HepG2 (cell line): Measurements from ENCODE around the gene PRMT5. TPM values are rescaled to one million over a fixed set of nuclear protein-coding genes. Genes with fewer than 3 reads are reported as not detected.
A peak's percentile ranks its signal among the peaks of the same experiment; 100 is the strongest.

Experiments
- ATF5 ChIP-seq: sonication (generic); formaldehyde crosslinking; IDR thresholded peaks from 2 replicates; pipeline ENCODE4 v1.4.0; 2020; ENCODE audit warnings: mild to moderate bottlenecking, low read depth, missing genetic modification reagents
- KAT2B ChIP-seq: fragments of 150-350 bp; IDR thresholded peaks from 2 replicates; pipeline ENCODE4 v1.6.1; 2014; ENCODE audit warnings: low read depth, low read length, borderline replicate concordance
- MED13 ChIP-seq: sonication (generic); formaldehyde crosslinking; IDR thresholded peaks from 2 replicates; pipeline ENCODE4 v1.5.0; 2020; ENCODE audit warnings: missing genetic modification reagents
- MEIS1 ChIP-seq: sonication (generic); formaldehyde crosslinking; IDR thresholded peaks from 2 replicates; pipeline ENCODE4 v1.9.0; 2021; ENCODE audit warnings: mild to moderate bottlenecking, missing genetic modification reagents, moderate library complexity, borderline replicate concordance
- NFE2L2 ChIP-seq: fragments of 150-350 bp; IDR thresholded peaks from 2 replicates; pipeline ENCODE4 v1.6.1; 2014; ENCODE audit warnings: low read length
- PCBP1 ChIP-seq: fragments of 200-400 bp; formaldehyde crosslinking; IDR thresholded peaks from 2 replicates; pipeline ENCODE4 v1.6.1; 2017; ENCODE audit warnings: mild to moderate bottlenecking, low read depth, low read length, borderline replicate concordance
- PTBP1 ChIP-seq: fragments of 200-400 bp; formaldehyde crosslinking; IDR thresholded peaks from 2 replicates; pipeline ENCODE4 v1.6.1; 2018; ENCODE audit warnings: low read length, low read depth; ENCODE audit not compliant: poor library complexity, severe bottlenecking
- RBM22 ChIP-seq: fragments of 200-400 bp; formaldehyde crosslinking; optimal IDR thresholded peaks from 2 replicates; pipeline ENCODE3; 2017; ENCODE audit warnings: mild to moderate bottlenecking, low read length, moderate library complexity
- RFX1 ChIP-seq: fragments of 450-650 bp; IDR thresholded peaks from 2 replicates; pipeline ENCODE4 v1.6.1; 2017
- RNF219 ChIP-seq: sonication (generic); formaldehyde crosslinking; IDR thresholded peaks from 2 replicates; pipeline ENCODE4 v1.5.0; 2020; ENCODE audit warnings: mild to moderate bottlenecking, missing genetic modification reagents
- SAP130 ChIP-seq: IDR thresholded peaks from 2 replicates; pipeline ENCODE4 v1.6.1; 2016; ENCODE audit warnings: low read depth
- SRF ChIP-seq: IDR thresholded peaks from 2 replicates; pipeline ENCODE4 v1.6.1; 2011; ENCODE audit warnings: mild to moderate bottlenecking, low read depth, low read length, moderate library complexity
- ZBTB10 ChIP-seq: sonication (generic); formaldehyde crosslinking; IDR thresholded peaks from 2 replicates; pipeline ENCODE4 v1.4.0; 2020; ENCODE audit warnings: missing genetic modification reagents, borderline replicate concordance
- ZNF367 ChIP-seq: sonication (generic); formaldehyde crosslinking; IDR thresholded peaks from 2 replicates; pipeline ENCODE4 v1.4.0; 2020; ENCODE audit warnings: missing genetic modification reagents, borderline replicate concordance
- ZNF432 ChIP-seq: sonication (generic); formaldehyde crosslinking; IDR thresholded peaks from 2 replicates; pipeline ENCODE4 v1.5.0; 2020; ENCODE audit warnings: missing genetic modification reagents, mild to moderate bottlenecking, borderline replicate concordance
- ZNF800 ChIP-seq: sonication (generic); formaldehyde crosslinking; IDR thresholded peaks from 2 replicates; pipeline ENCODE4 v1.4.0; 2020; ENCODE audit warnings: missing genetic modification reagents
- polyA plus RNA-seq, 8 experiments: library from polyadenylated mRNA; depleted of rRNA in 3 of 8; stranded (reverse) in 7 of 8; unstranded in 1 of 8; fragments of >200 nt; fragmentation: Illumina TruSeq in 4 of 8; extraction: Trizol in 4 of 8; gene quantifications; 2 replicates each; pipeline versions ENCODE4 v1.2.1 to v1.2.3, GENCODE V29; 2011 to 2016; ENCODE audit warnings: low read depth in 4 of 8, missing spikeins in 1 of 8, mixed read lengths in 1 of 8; ENCODE audit not compliant: insufficient read depth in 1 of 8
- total RNA-seq, 5 experiments: library from RNA; depleted of rRNA; stranded (reverse); fragments of >200 nt; fragmentation: Illumina TruSeq; extraction: Trizol; gene quantifications; 2 replicates each; pipeline ENCODE4 v1.2.3, GENCODE V29; 2016; ENCODE audit warnings: low read depth in 1 of 5

PRMT5 gene
- total and polyA plus RNA-seq, 2 of the 13 experiments (the other 11 are each of a cell fraction or from before 2014, with no cell fraction given), result 210 to 354 TPM

DNA sequence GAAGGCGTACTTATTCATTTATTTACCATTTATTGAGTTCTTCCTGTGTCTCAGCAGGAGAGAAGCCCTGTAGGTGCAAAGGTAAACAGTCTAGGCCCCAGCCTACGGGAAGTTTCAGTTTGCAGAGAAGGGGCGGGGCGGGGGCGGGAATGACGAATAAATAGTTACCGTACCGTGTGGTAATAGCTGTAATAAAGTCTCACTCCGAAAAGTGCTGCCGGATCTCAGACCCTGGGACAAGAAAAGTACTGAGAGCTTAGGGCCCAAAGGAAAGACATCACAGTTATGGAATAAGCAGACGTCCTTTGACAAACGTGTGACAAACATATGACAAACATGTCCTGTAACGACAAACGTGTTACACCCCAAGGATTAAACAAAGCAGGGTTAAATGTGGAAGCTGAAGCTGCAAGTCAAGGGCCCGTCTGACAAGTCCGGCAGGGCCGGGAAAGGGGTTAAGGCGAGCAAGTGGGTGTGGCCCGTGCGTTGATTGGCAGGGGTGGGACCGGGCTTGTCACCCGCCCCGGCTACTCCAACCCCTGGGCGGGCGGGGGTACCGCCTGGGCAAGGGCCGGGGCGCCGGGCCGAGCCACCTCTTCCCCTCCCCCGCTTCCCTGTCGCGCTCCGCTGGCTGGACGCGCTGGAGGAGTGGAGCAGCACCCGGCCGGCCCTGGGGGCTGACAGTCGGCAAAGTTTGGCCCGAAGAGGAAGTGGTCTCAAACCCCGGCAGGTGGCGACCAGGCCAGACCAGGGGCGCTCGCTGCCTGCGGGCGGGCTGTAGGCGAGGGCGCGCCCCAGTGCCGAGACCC, 57.7 kb downstream of the PRMT5 start, which contains the start of gene LRP10 (continued):
- TF ChIP-seq RFX1, result no peak
- TF ChIP-seq ZNF800 (CRISPR knock-in tag), result peak; percentile 95
- TF ChIP-seq SRF, result peak; percentile 12; the same call in 1 of the 2 replicates
- no peak for TF ChIP-seq RNF219 (CRISPR knock-in tag)
- no peak; the same call in 1 of the 2 replicates for TF ChIP-seq KAT2B
- TF ChIP-seq ZBTB10 (CRISPR knock-in tag), result peak; percentile 91
- TF ChIP-seq SAP130 (CRISPR knock-in tag), result peak; percentile 93
- no peak for TF ChIP-seq RBM22
- peak; percentile 74; the same call in 1 of the 2 replicates for TF ChIP-seq PCBP1
- TF ChIP-seq PTBP1, result no peak
- TF ChIP-seq ZNF432 (CRISPR knock-in tag), result no peak
- TF ChIP-seq MED13 (CRISPR knock-in tag), result peak; percentile 54
- TF ChIP-seq MEIS1, result peak; percentile 99; the same call in 1 of the 2 replicates
- peak; percentile 93 for TF ChIP-seq ZNF367 (CRISPR knock-in tag)
- TF ChIP-seq NFE2L2, result no peak
- no peak for TF ChIP-seq ATF5 (CRISPR knock-in tag)
